ENCODE data around the gene ZYX. TPM values are rescaled to one million over a fixed set of nuclear protein-coding genes. Genes with fewer than 3 reads are reported as not detected.

The ZYX gene
- total and polyA plus RNA-seq, 2 of the 13 experiments (the other 11 are each of a cell fraction or from before 2014, with no cell fraction given) = 9.9 to 13.7 TPM

DNA sequence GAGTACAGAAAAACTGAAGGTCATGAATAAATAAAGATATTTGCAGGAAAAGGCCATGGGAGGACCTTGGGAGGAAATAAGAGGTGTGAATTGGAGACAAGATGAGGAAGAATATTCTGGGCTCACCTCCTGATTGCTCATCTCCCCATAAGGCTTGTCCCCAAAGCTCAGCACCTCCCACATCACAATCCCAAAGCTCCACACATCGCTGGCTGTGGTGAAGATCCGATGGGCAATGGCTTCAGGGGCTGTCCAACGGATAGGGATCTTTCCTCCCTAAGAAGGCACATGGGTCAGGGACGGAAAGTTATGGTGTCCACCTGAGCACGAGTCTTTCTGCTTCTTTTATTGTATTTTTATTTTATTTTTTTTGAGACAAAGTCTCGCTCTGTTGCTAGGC is 12.9 kb downstream of the ZYX start:
- ChIA-PET POLR2A (interaction anchor here (1.2 to 3.3 kb wide), 6 partner anchors 10 to 131 kb away, joined by 4 to 15 read pairs (median 7); partner anchors contain the start of genes EPHA1 and GSTK1), CTCF (ENCODE audit: low intra/inter-chr PET ratio, low total read pairs) (no interaction called here)
- peaks cover 61% of the 10 kb centered on the region for H3K4me1 ChIP-seq (ENCODE audit: insufficient read depth, low read length)
- in situ Hi-C loops (cut with HindIII; ENCODE audit: extremely low pct_ligation_motif_present, low pct_unique_long_range_greater_than_20kb) (loop anchor here (25.0 kb wide), 1 partner anchor 518 kb away; the partner anchor contains the start of gene TCAF1), intact Hi-C loops (cut with micrococcal nuclease; ENCODE audit: unreplicated experiment) (no loop called here)
- no peak for TF ChIP-seq ZNF350 (CRISPR knock-in tag; IDR thresholded peaks at IDR 0.05; ENCODE audit: borderline replicate concordance, low read depth)
- TF ChIP-seq ELF1 (CRISPR knock-in tag; IDR thresholded peaks at IDR 0.05) = no peak
- no peak for TF ChIP-seq PCBP2 (optimal IDR thresholded peaks at IDR 0.05; ENCODE audit: low read depth, low read length, poor library complexity, severe bottlenecking)
- no peak for TF ChIP-seq MXD4 (CRISPR knock-in tag; IDR thresholded peaks at IDR 0.05)
- FAIRE-seq = no peak
- ATAC-seq = no peak
- no peak for DNase-seq (ENCODE audit: low spot score)
- no peaks in the 10 kb centered on the region for H3K9me3 ChIP-seq (ENCODE audit: low read length)
- no TSS peak for BruUV-seq (replicated peaks)
- WGBS (ENCODE audit: low lambda C conversion rate) = 94% methylated on average over 6 of the region's 6 CpGs
- H3K4me2 ChIP-seq (ENCODE audit: low read depth, low read length) = no peak overlapping the region
- H2AFZ ChIP-seq (ENCODE audit: low read length) = no peak overlapping the region
- H3K27ac ChIP-seq (ENCODE audit: extremely low read length, insufficient read depth, low read length) = peak overlapping the region; percentile 49
- peaks cover 3 to 10% of the 10 kb centered on the region in 2 experiments; a peak in 4 of 5 replicates for H3K36me3 ChIP-seq (replicated peaks in 1 of 2; ENCODE audit: control insufficient read depth in 1 of 2, insufficient read depth in 2 of 2, low read length in 2 of 2)
- no peak overlapping the region for H3K9ac ChIP-seq (ENCODE audit: insufficient read depth, low read depth, low read length)
- H3K4me3 ChIP-seq (replicated peaks in 1 of 3; ENCODE audit: insufficient read depth in 1 of 3, low read depth in 2 of 3, low read length in 3 of 3) = no peak overlapping the region
- H3K27me3 ChIP-seq (ENCODE audit: control insufficient read depth in 1 of 2, insufficient read depth in 2 of 2, low read length in 2 of 2) = no peaks in the 10 kb centered on the region
- H4K20me1 ChIP-seq (ENCODE audit: insufficient read depth, low read length) = no peaks in the 10 kb centered on the region
- H3K79me2 ChIP-seq (ENCODE audit: insufficient read depth, low read length) = no peaks in the 10 kb centered on the region

DNA sequence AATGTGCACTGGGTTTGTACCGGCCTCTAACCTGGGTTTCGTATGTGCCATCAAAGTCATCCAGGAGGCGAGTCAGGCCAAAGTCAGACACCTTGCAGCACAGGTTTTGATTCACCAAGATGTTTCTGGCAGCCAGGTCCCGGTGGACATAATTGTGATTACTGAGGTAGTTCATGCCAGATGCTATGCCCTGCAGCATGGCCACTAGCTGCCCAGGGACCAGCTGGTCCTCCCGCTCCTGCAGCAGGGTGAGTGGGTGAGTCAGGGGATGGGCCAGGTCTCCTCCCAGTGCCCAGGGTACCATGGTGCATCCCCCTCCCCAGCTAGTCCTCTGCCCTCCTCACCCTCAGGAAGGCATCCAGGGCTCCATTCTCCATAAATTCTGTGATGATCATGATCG is 13.6 kb downstream of the ZYX start:
- FAIRE-seq (no peak), DNase-seq (ENCODE audit: low spot score) (no peak), ATAC-seq (no peak)
- TF ChIP-seq, protein P1, sequence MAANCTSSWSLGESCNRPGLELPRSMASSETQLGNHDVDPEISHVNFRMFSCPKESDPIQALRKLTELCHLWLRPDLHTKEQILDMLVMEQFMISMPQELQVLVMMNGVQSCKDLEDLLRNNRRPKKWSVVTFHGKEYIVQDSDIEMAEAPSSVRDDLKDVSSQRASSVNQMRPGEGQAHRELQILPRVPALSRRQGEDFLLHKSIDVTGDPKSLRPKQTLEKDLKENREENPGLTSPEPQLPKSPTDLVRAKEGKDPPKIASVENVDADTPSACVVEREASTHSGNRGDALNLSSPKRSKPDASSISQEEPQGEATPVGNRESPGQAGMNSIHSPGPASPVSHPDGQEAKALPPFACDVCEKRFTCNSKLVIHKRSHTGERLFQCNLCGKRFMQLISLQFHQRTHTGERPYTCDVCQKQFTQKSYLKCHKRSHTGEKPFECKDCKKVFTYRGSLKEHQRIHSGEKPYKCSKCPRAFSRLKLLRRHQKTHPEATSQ (CRISPR knock-in tag; IDR thresholded peaks at IDR 0.05; ENCODE audit: borderline replicate concordance) = no peak
- TF ChIP-seq SRY (CRISPR knock-in tag; IDR thresholded peaks at IDR 0.05) (no peak), RFX5 (IDR thresholded peaks at IDR 0.05; ENCODE audit: low read depth, low read length) (no peak), ZNF572 (CRISPR knock-in tag; IDR thresholded peaks at IDR 0.05) (no peak), ZNF326 (CRISPR knock-in tag; IDR thresholded peaks at IDR 0.05; ENCODE audit: borderline replicate concordance) (no peak), NCOA2 (CRISPR knock-in tag; IDR thresholded peaks at IDR 0.05) (no peak), PHF20 (CRISPR knock-in tag; IDR thresholded peaks at IDR 0.05) (no peak), ZNF562 (CRISPR knock-in tag; IDR thresholded peaks at IDR 0.05; ENCODE audit: borderline replicate concordance) (no peak), ZKSCAN1 (IDR thresholded peaks at IDR 0.05; ENCODE audit: low read length) (no peak)
- TF ChIP-seq, protein P2, sequence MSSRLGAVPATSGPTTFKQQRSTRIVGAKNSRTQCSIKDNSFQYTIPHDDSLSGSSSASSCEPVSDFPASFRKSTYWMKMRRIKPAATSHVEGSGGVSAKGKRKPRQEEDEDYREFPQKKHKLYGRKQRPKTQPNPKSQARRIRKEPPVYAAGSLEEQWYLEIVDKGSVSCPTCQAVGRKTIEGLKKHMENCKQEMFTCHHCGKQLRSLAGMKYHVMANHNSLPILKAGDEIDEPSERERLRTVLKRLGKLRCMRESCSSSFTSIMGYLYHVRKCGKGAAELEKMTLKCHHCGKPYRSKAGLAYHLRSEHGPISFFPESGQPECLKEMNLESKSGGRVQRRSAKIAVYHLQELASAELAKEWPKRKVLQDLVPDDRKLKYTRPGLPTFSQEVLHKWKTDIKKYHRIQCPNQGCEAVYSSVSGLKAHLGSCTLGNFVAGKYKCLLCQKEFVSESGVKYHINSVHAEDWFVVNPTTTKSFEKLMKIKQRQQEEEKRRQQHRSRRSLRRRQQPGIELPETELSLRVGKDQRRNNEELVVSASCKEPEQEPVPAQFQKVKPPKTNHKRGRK (CRISPR knock-in tag; IDR thresholded peaks at IDR 0.05) = no peak
- Histone ChIP-seq H3K27me3 (ENCODE audit: control insufficient read depth in 1 of 2, insufficient read depth in 2 of 2, low read length in 2 of 2) (no peaks in the 10 kb centered on the region), H3K36me3 (replicated peaks in 1 of 2; ENCODE audit: control insufficient read depth in 1 of 2, insufficient read depth in 2 of 2, low read length in 2 of 2) (peaks cover 3 to 6% of the 10 kb centered on the region in 2 experiments; a peak in 4 of 5 replicates), H3K9me3 (ENCODE audit: low read length) (no peaks in the 10 kb centered on the region), H3K27ac (ENCODE audit: extremely low read length, insufficient read depth, low read length) (peak overlapping the region; percentile 66), H3K79me2 (ENCODE audit: insufficient read depth, low read length) (no peaks in the 10 kb centered on the region), H3K4me3 (replicated peaks in 1 of 3; ENCODE audit: insufficient read depth in 1 of 3, low read depth in 2 of 3, low read length in 3 of 3) (0 out of 6 replicates have a peak overlapping the region, but pooled peaks of 1 of the 3 experiments have one; percentile 47), H3K4me1 (ENCODE audit: insufficient read depth, low read length) (peaks cover 61% of the 10 kb centered on the region), H2AFZ (ENCODE audit: low read length) (no peak overlapping the region), H4K20me1 (ENCODE audit: insufficient read depth, low read length) (no peaks in the 10 kb centered on the region), H3K9ac (ENCODE audit: insufficient read depth, low read depth, low read length) (no peak overlapping the region), H3K4me2 (ENCODE audit: low read depth, low read length) (peak overlapping the region; percentile 78; the same call in 1 of the 2 replicates)
- intact Hi-C loops (cut with micrococcal nuclease; ENCODE audit: unreplicated experiment) (loop anchor here (1.0 kb wide), 1 partner anchor 13 kb away; the partner anchor contains the start of gene ZYX), in situ Hi-C loops (cut with HindIII; ENCODE audit: extremely low pct_ligation_motif_present, low pct_unique_long_range_greater_than_20kb) (loop anchor here (25.0 kb wide), 1 partner anchor 518 kb away; the partner anchor contains the start of gene TCAF1)
- ChIA-PET POLR2A (interaction anchor here (2.5 to 3.3 kb wide), 2 partner anchors 13 to 14 kb away, joined by 15 to 24 read pairs; partner anchors contain the start of gene EPHA1), CTCF (ENCODE audit: low intra/inter-chr PET ratio, low total read pairs) (no interaction called here)
- TSS peak; percentile 36 for BruUV-seq (replicated peaks)
- WGBS (ENCODE audit: low lambda C conversion rate) = 86% methylated on average over 4 of the region's 6 CpGs

Measured in HepG2 (cell line).